Suppressor macrophage treated with lipopolysaccharide for 4 hours (primary cell): ENCODE results near the gene KMO.

Experiments used
- DNase-seq: peaks from one replicate; pipeline ENCODE4 v3.0.0-alpha.2; 2020

Gene KMO

GRCh38 chr1:241542199-241542907 is 10.2 kb downstream of the KMO start:
- peak; percentile 83 for DNase-seq

- DNase-seq, result no peak
Observed at GRCh38 chr1:241548008-241548407, 15.8 kb downstream of the KMO start.

- no peak for DNase-seq
Observed at GRCh38 chr1:241550318-241550717, 18.1 kb downstream of the KMO start.

- peak; percentile 90 for DNase-seq
Observed at GRCh38 chr1:241551759-241552638, 19.8 kb downstream of the KMO start.

GRCh38 chr1:241553886-241554592 is 21.9 kb downstream of the KMO start:
- DNase-seq, result no peak

GRCh38 chr1:241555526-241555925 is 23.3 kb downstream of the KMO start:
- DNase-seq, result no peak

- DNase-seq, result no peak
Observed at GRCh38 chr1:241557031-241557430, 24.9 kb downstream of the KMO start.

GRCh38 chr1:241557551-241558193 is 25.5 kb downstream of the KMO start:
- DNase-seq, result no peak

GRCh38 chr1:241560146-241560848 is 28.1 kb downstream of the KMO start:
- DNase-seq, result peak; percentile 54

GRCh38 chr1:241560849-241561187 is 28.6 kb downstream of the KMO start:
- DNase-seq, result no peak

- no peak for DNase-seq
Observed at GRCh38 chr1:241569848-241570247, 37.7 kb downstream of the KMO start.

- DNase-seq, result no peak
Observed at GRCh38 chr1:241574154-241574553, 42.0 kb downstream of the KMO start.

GRCh38 chr1:241579434-241579833 is 47.3 kb downstream of the KMO start:
- DNase-seq, result no peak

GRCh38 chr1:241582921-241583321 is 50.7 kb downstream of the KMO start:
- no peak for DNase-seq

GRCh38 chr1:241586905-241587512 is 54.8 kb downstream of the KMO start:
- DNase-seq, result no peak

- no peak for DNase-seq
Observed at GRCh38 chr1:241589521-241589920, 57.3 kb downstream of the KMO start.

GRCh38 chr1:241590719-241591118 is 58.5 kb downstream of the KMO start:
- DNase-seq, result no peak

GRCh38 chr1:241591317-241591716 is 59.1 kb downstream of the KMO start:
- DNase-seq, result peak; percentile 74

- DNase-seq, result no peak
Observed at GRCh38 chr1:241591736-241592135, 59.6 kb downstream of the KMO start.

- DNase-seq, result peak; percentile 73
Observed at GRCh38 chr1:241592273-241592958, 60.2 kb downstream of the KMO start.

- DNase-seq, result no peak
Observed at GRCh38 chr1:241593186-241593585, 61.0 kb downstream of the KMO start.
